ENCODE measurements around the gene LHX3. TPM values are rescaled to one million over a fixed set of nuclear protein-coding genes. Genes with fewer than 3 reads are reported as not detected.

Gene LHX3
- total RNA-seq, 1 experiment from 2014 or later = not detected

DNA sequence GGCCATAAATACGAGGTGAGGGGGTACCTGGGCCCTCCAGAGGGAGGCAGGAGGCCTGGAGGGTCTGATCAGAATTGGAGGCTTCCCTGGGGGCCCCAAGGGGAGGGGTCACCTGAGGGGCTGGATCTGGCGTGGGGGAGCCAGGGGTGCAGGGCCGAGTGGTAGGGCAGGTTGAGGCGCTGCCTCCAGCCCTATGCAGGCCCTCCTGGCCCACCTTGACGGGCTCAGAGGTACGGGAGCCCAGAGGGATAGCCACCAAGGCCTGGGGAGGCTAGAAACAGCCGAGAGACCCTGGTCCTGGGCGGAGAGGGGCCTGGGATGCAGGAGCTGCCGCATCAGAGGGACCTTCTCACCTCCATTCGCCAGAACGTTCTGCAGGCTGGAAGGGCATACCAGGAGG, 24.3 kb downstream of the LHX3 start:
- no peak overlapping the region for H4K5ac ChIP-seq (ENCODE audit: insufficient read length, low read depth, low read length)
- H2AK5ac ChIP-seq (ENCODE audit: insufficient read length, low read length) = no peak overlapping the region
- H4K20me1 ChIP-seq (ENCODE audit: control insufficient read depth, insufficient read depth, insufficient read length) = no peaks in the 10 kb centered on the region
- no peak overlapping the region for H2BK12ac ChIP-seq (ENCODE audit: insufficient read length, low read depth, low read length)
- no peaks in the 10 kb centered on the region for H3K79me1 ChIP-seq (ENCODE audit: insufficient read depth, low read depth, low read length, poor library complexity, severe bottlenecking)
- DNase-seq = no peak
- H3T11ph ChIP-seq (ENCODE audit: low read length) = no peak overlapping the region
- no peak overlapping the region for H2BK20ac ChIP-seq (ENCODE audit: low read depth, low read length, poor library complexity, severe bottlenecking)
- H3K4me3 Mint-ChIP-seq = no peak overlapping the region
- no peak overlapping the region for H3K4ac ChIP-seq (ENCODE audit: low read depth, low read length)
- no peak overlapping the region for H4K8ac ChIP-seq (replicated peaks; ENCODE audit: insufficient read length, low read depth, low read length)
- peaks cover 2% of the 10 kb centered on the region; the same call in 1 of the 2 replicates for H3K27me3 Mint-ChIP-seq (ENCODE audit: low read depth)
- H2BK120ac ChIP-seq (ENCODE audit: low read depth, low read length, poor library complexity, severe bottlenecking) = no peak overlapping the region
- no peaks in the 10 kb centered on the region for H3K36me3 Mint-ChIP-seq (ENCODE audit: insufficient read depth in 1 of 3, low read depth in 3 of 3)
- H3K9me3 ChIP-seq (ENCODE audit: control insufficient read depth, low read depth, low read length) = no peaks in the 10 kb centered on the region
- peaks cover 8 to 35% of the 10 kb centered on the region in 2 experiments for H3K4me1 Mint-ChIP-seq
- no peaks in the 10 kb centered on the region for H3K23me2 ChIP-seq (ENCODE audit: insufficient read length, low read depth, low read length, poor library complexity, severe bottlenecking)
- no peak overlapping the region for H3K18ac ChIP-seq (ENCODE audit: insufficient read length, low read depth, low read length)
- no peak overlapping the region for H2AFZ ChIP-seq (ENCODE audit: low read length)
- H3K27me3 ChIP-seq (ENCODE audit: insufficient read depth, low read length) = no peaks in the 10 kb centered on the region
- no peaks in the 10 kb centered on the region for H3K79me2 ChIP-seq (ENCODE audit: insufficient read depth, low read length)
- no peak overlapping the region for H3K23ac ChIP-seq (ENCODE audit: insufficient read length, low read depth, low read length)
- no peak overlapping the region for H2BK5ac ChIP-seq (ENCODE audit: insufficient read length, low read length)
- no peak overlapping the region for H4K91ac ChIP-seq (ENCODE audit: insufficient read length, low read depth, low read length)
- no peak overlapping the region for H3K27ac Mint-ChIP-seq
- WGBS (ENCODE audit: extremely low coverage, insufficient read length, low lambda C conversion rate) = no CpG with 5 or more reads among the region's 11 CpGs
- TF ChIP-seq CTCF (conservative IDR thresholded peaks at IDR 0.05) = no peak
- no peak overlapping the region for H3K14ac ChIP-seq (ENCODE audit: insufficient read depth, low read length)
- no peak overlapping the region for H3K4me2 ChIP-seq (ENCODE audit: insufficient read depth, insufficient read length, low read length)
- no peaks in the 10 kb centered on the region; a peak in 1 of 5 replicates for H3K9me3 Mint-ChIP-seq
- H3K4me1 ChIP-seq (ENCODE audit: insufficient read depth, low read length) = no peaks in the 10 kb centered on the region
- H3K9ac ChIP-seq (ENCODE audit: extremely low read depth, insufficient read length, low read length) = no peak overlapping the region
- no peak overlapping the region for H3K27ac ChIP-seq (ENCODE audit: insufficient read length, low read depth, low read length)
- H3K56ac ChIP-seq (ENCODE audit: insufficient read length, low read depth, low read length) = no peak overlapping the region
- no peak overlapping the region for H2BK15ac ChIP-seq (ENCODE audit: low read depth, low read length)

Data from H9 (cell line).